HL-60/S4 treated with retinoic acid at 250 ng/mL for 4 days and 3 days (cell line): ENCODE measurements around the gene TYMP.

ENCODE experiments used
- in situ Hi-C: fragments of 300-500 bp; cut with MboI; formaldehyde crosslinking; loops from 2 replicates; pipeline ENCODE4 v1.7.0; 2022; ENCODE audit warnings: low sequenced_read_pairs

The TYMP gene

GRCh38 chr22:50486561-50487289 lies 43.1 kb downstream of the TYMP start, which contains the start of gene MIOX:
Gene MIOX (plus strand): TSS chr22:50486859. CDS start chr22:50486898, 39 bp downstream.
- in situ Hi-C loops: no loop called here

- in situ Hi-C loops: no loop called here
Observed at GRCh38 chr22:50485221-50486131, 44.3 kb downstream of the TYMP start.

- in situ Hi-C loops: no loop called here
Observed at GRCh38 chr22:50483977-50484853, 45.6 kb downstream of the TYMP start.

- in situ Hi-C loops: no loop called here
Observed at GRCh38 chr22:50483556-50483955, 46.3 kb downstream of the TYMP start.

GRCh38 chr22:50483106-50483505 lies 46.7 kb downstream of the TYMP start:
- in situ Hi-C loops: no loop called here

- in situ Hi-C loops: no loop called here
Observed at GRCh38 chr22:50482107-50483074, 47.4 kb downstream of the TYMP start.

- in situ Hi-C loops: no loop called here
Observed at GRCh38 chr22:50481440-50482106, 48.2 kb downstream of the TYMP start, which contains the start of gene ADM2. Gene ADM2 (plus strand): TSS chr22:50481543. CDS start chr22:50481848, 305 bp downstream.

- in situ Hi-C loops: no loop called here
Observed at GRCh38 chr22:50481045-50481439, 48.8 kb downstream of the TYMP start.

- in situ Hi-C loops: no loop called here
Observed at GRCh38 chr22:50479721-50480120, 50.1 kb downstream of the TYMP start.

GRCh38 chr22:50477923-50478322 lies 51.9 kb downstream of the TYMP start:
- in situ Hi-C loops: no loop called here

GRCh38 chr22:50476868-50477267 lies 52.9 kb downstream of the TYMP start:
- in situ Hi-C loops: no loop called here
